ENCODE measurements around the gene MAPK7. TPM values are rescaled to one million over a fixed set of nuclear protein-coding genes. Genes with fewer than 3 reads are reported as not detected.

The MAPK7 gene
- total RNA-seq, 1 experiment from 2014 or later: 20.8 TPM

- intact Hi-C loops (cut with micrococcal nuclease; ENCODE audit: unreplicated experiment): no loop called here
- Histone ChIP-seq H3K36me3 (ENCODE audit: control insufficient read depth, insufficient read depth, low read length) (no peaks in the 10 kb centered on the region), H3K9me3 (no peaks in the 10 kb centered on the region), H3K4me1 (no peaks in the 10 kb centered on the region), H3K4me3 (ENCODE audit: low read depth, low read length) (no peak overlapping the region), H3K27me3 (replicated peaks; ENCODE audit: control insufficient read depth, insufficient read depth, low read length) (no peaks in the 10 kb centered on the region; the same call in 1 of the 2 replicates)
- TF ChIP-seq CTCF (IDR thresholded peaks at IDR 0.05; ENCODE audit: insufficient read depth in 1 of 2, low read depth in 1 of 2, low read length in 1 of 2, severe bottlenecking in 1 of 2, unreplicated experiment in 1 of 2): no peak
- Mint-ChIP-seq H3K4me3 (ENCODE audit: unreplicated experiment) (no peak overlapping the region), H3K4me1 (ENCODE audit: low read depth, unreplicated experiment) (no peaks in the 10 kb centered on the region), H3K27me3 (ENCODE audit: insufficient read depth, unreplicated experiment) (no peaks in the 10 kb centered on the region), H3K9me3 (ENCODE audit: unreplicated experiment) (no peaks in the 10 kb centered on the region), H3K27ac (ENCODE audit: unreplicated experiment) (no peak overlapping the region), H3K36me3 (ENCODE audit: insufficient read depth, unreplicated experiment) (no peaks in the 10 kb centered on the region)
- CTCF ChIA-PET: no interaction called here
- peak in 1 of 2 experiments; percentile 35 for DNase-seq
- POLR2A ChIA-PET: no interaction called here
- no TSS peak for BruUV-seq (replicated peaks)
Measured at GRCh38 chr17:19357351-19357750, 20.9 kb upstream of the MAPK7 start.

- H3K4me1 Mint-ChIP-seq (ENCODE audit: low read depth, unreplicated experiment): no peaks in the 10 kb centered on the region
- DNase-seq: peak in 1 of 2 experiments; percentile 19
- H3K4me1 ChIP-seq: no peaks in the 10 kb centered on the region
- H3K4me3 Mint-ChIP-seq (ENCODE audit: unreplicated experiment): no peak overlapping the region
- H3K27ac Mint-ChIP-seq (ENCODE audit: unreplicated experiment): no peak overlapping the region
- intact Hi-C loops (cut with micrococcal nuclease; ENCODE audit: unreplicated experiment): no loop called here
- ChIA-PET POLR2A (no interaction called here), CTCF (no interaction called here)
- H3K36me3 ChIP-seq (ENCODE audit: control insufficient read depth, insufficient read depth, low read length): no peaks in the 10 kb centered on the region
- H3K27me3 ChIP-seq (replicated peaks; ENCODE audit: control insufficient read depth, insufficient read depth, low read length): no peaks in the 10 kb centered on the region; the same call in 1 of the 2 replicates
- BruUV-seq (replicated peaks): no TSS peak
- no peaks in the 10 kb centered on the region for H3K27me3 Mint-ChIP-seq (ENCODE audit: insufficient read depth, unreplicated experiment)
- no peaks in the 10 kb centered on the region for H3K36me3 Mint-ChIP-seq (ENCODE audit: insufficient read depth, unreplicated experiment)
- H3K4me3 ChIP-seq (ENCODE audit: low read depth, low read length): no peak overlapping the region
- no peak for TF ChIP-seq CTCF (IDR thresholded peaks at IDR 0.05; ENCODE audit: insufficient read depth in 1 of 2, low read depth in 1 of 2, low read length in 1 of 2, severe bottlenecking in 1 of 2, unreplicated experiment in 1 of 2)
- H3K9me3 Mint-ChIP-seq (ENCODE audit: unreplicated experiment): no peaks in the 10 kb centered on the region
- H3K9me3 ChIP-seq: no peaks in the 10 kb centered on the region
Measured at GRCh38 chr17:19357761-19358160, 20.5 kb upstream of the MAPK7 start.

GRCh38 chr17:19359151-19359550, 19.1 kb upstream of the MAPK7 start:
- DNase-seq: peak in 1 of 2 experiments; percentile 15
- intact Hi-C loops (cut with micrococcal nuclease; ENCODE audit: unreplicated experiment): no loop called here
- Histone ChIP-seq H3K36me3 (ENCODE audit: control insufficient read depth, insufficient read depth, low read length) (no peaks in the 10 kb centered on the region), H3K27me3 (replicated peaks; ENCODE audit: control insufficient read depth, insufficient read depth, low read length) (no peaks in the 10 kb centered on the region; the same call in 1 of the 2 replicates), H3K4me1 (peaks cover 6% of the 10 kb centered on the region), H3K4me3 (ENCODE audit: low read depth, low read length) (no peak overlapping the region), H3K9me3 (no peaks in the 10 kb centered on the region)
- Mint-ChIP-seq H3K4me3 (ENCODE audit: unreplicated experiment) (no peak overlapping the region), H3K36me3 (ENCODE audit: insufficient read depth, unreplicated experiment) (no peaks in the 10 kb centered on the region), H3K27me3 (ENCODE audit: insufficient read depth, unreplicated experiment) (no peaks in the 10 kb centered on the region), H3K9me3 (ENCODE audit: unreplicated experiment) (no peaks in the 10 kb centered on the region), H3K4me1 (ENCODE audit: low read depth, unreplicated experiment) (no peaks in the 10 kb centered on the region), H3K27ac (ENCODE audit: unreplicated experiment) (no peak overlapping the region)
- POLR2A ChIA-PET: no interaction called here
- no TSS peak for BruUV-seq (replicated peaks)
- CTCF ChIA-PET: no interaction called here
- no peak for TF ChIP-seq CTCF (IDR thresholded peaks at IDR 0.05; ENCODE audit: insufficient read depth in 1 of 2, low read depth in 1 of 2, low read length in 1 of 2, severe bottlenecking in 1 of 2, unreplicated experiment in 1 of 2)
